ENCODE results near the gene OR2A2. TPM values are rescaled to one million over a fixed set of nuclear protein-coding genes. Genes with fewer than 3 reads are reported as not detected.
"Not testable (repeated sequence)": the region's sequence is repeated elsewhere in the genome, so short reads cannot be mapped to it uniquely, and the experiment has no call there.

OR2A2 gene
- not detected for total RNA-seq
- long read RNA-seq = 0 reads

GRCh38 chr7:144109283-144109682 is at the start of gene OR2A2:
TSS of gene OR2A2 (plus strand) at chr7:144109583. CDS start at chr7:144109583, 0 bp downstream.
- intact Hi-C loops (cut with DNase I, micrococcal nuclease) = no loop called here
- ATAC-seq (no peak), DNase-seq (no peak)

GRCh38 chr7:144063710-144064109 is 45.7 kb upstream of the OR2A2 start:
- DNase-seq = no peak
- intact Hi-C loops (cut with DNase I, micrococcal nuclease) = no loop called here
- ATAC-seq = no peak

GRCh38 chr7:144069511-144069910 is 39.9 kb upstream of the OR2A2 start, which contains the start of gene OR2A25:
TSS of gene OR2A25 (plus strand) at chr7:144069811. CDS start at chr7:144074220, 4,409 bp downstream.
- no peak for ATAC-seq
- intact Hi-C loops (cut with DNase I, micrococcal nuclease) = no loop called here
- DNase-seq = no peak

- intact Hi-C loops (cut with DNase I, micrococcal nuclease) = no loop called here
- ATAC-seq (no peak), DNase-seq (no peak)
Observed at GRCh38 chr7:144069953-144070352, 39.4 kb upstream of the OR2A2 start.

GRCh38 chr7:144074374-144074773 is 35.0 kb upstream of the OR2A2 start:
- ATAC-seq (no peak), DNase-seq (no peak)
- intact Hi-C loops (cut with DNase I, micrococcal nuclease) = no loop called here

- ATAC-seq (no peak), DNase-seq (no peak)
- intact Hi-C loops (cut with DNase I, micrococcal nuclease) = no loop called here
Observed at GRCh38 chr7:144085978-144086377, 23.4 kb upstream of the OR2A2 start, which contains the start of gene OR2A12. TSS of gene OR2A12 (plus strand) at chr7:144086278. CDS start at chr7:144095108, 8,830 bp downstream.

- intact Hi-C loops (cut with DNase I, micrococcal nuclease) = no loop called here
- DNase-seq = no peak
- ATAC-seq = no peak
Observed at GRCh38 chr7:144086730-144087129, 22.7 kb upstream of the OR2A2 start.

GRCh38 chr7:144087230-144087629 is 22.2 kb upstream of the OR2A2 start:
- ATAC-seq (no peak), DNase-seq (no peak)
- intact Hi-C loops (cut with DNase I, micrococcal nuclease) = no loop called here

- intact Hi-C loops (cut with DNase I, micrococcal nuclease) = no loop called here
- DNase-seq (no peak), ATAC-seq (no peak)
Observed at GRCh38 chr7:144090667-144091066, 18.7 kb upstream of the OR2A2 start.

- intact Hi-C loops (cut with DNase I, micrococcal nuclease) = no loop called here
- DNase-seq (no peak), ATAC-seq (no peak)
Observed at GRCh38 chr7:144098776-144099175, 10.6 kb upstream of the OR2A2 start.

GRCh38 chr7:144100607-144101006 is 8.8 kb upstream of the OR2A2 start:
- DNase-seq (no peak), ATAC-seq (no peak)
- intact Hi-C loops (cut with DNase I, micrococcal nuclease) = no loop called here

GRCh38 chr7:144102041-144102440 is 7.3 kb upstream of the OR2A2 start:
- no peak for ATAC-seq
- intact Hi-C loops (cut with DNase I, micrococcal nuclease) = no loop called here
- DNase-seq = no peak

GRCh38 chr7:144105211-144105610 is 4.2 kb upstream of the OR2A2 start:
- DNase-seq (no peak), ATAC-seq (no peak)
- intact Hi-C loops (cut with DNase I, micrococcal nuclease) = no loop called here

- ATAC-seq = no peak
- intact Hi-C loops (cut with DNase I, micrococcal nuclease) = no loop called here
- DNase-seq = no peak
Observed at GRCh38 chr7:144110272-144110671, 889 bp downstream of the OR2A2 start.

GRCh38 chr7:144113651-144114050 is 4.3 kb downstream of the OR2A2 start:
- intact Hi-C loops (cut with DNase I, micrococcal nuclease) = no loop called here
- DNase-seq (no peak), ATAC-seq (no peak)

- ATAC-seq = no peak
- no peak for DNase-seq
- intact Hi-C loops (cut with DNase I, micrococcal nuclease) = no loop called here
Observed at GRCh38 chr7:144118341-144118740, 9.0 kb downstream of the OR2A2 start.

- ATAC-seq (no peak), DNase-seq (no peak)
- intact Hi-C loops (cut with DNase I, micrococcal nuclease) = no loop called here
Observed at GRCh38 chr7:144122876-144123275, 13.5 kb downstream of the OR2A2 start, which contains the start of gene OR2A14. TSS of gene OR2A14 (plus strand) at chr7:144123176. CDS start at chr7:144129113, 5,937 bp downstream.

GRCh38 chr7:144127714-144128334 is 18.4 kb downstream of the OR2A2 start:
- DNase-seq = peak; percentile 73 to 96
- peak; percentile 99 for ATAC-seq
- intact Hi-C loops (cut with DNase I, micrococcal nuclease) = no loop called here

- intact Hi-C loops (cut with DNase I, micrococcal nuclease); ATAC-seq; DNase-seq: not testable (repeated sequence)
Observed at GRCh38 chr7:144129601-144130000, 20.2 kb downstream of the OR2A2 start.

- intact Hi-C loops (cut with DNase I, micrococcal nuclease) = no loop called here
- ATAC-seq = no peak
- DNase-seq = no peak
Observed at GRCh38 chr7:144130730-144131129, 21.3 kb downstream of the OR2A2 start.

- intact Hi-C loops (cut with DNase I, micrococcal nuclease) = no loop called here
- no peak for DNase-seq
- ATAC-seq = no peak
Observed at GRCh38 chr7:144132262-144132661, 22.9 kb downstream of the OR2A2 start.
